Fibroblast of lung (primary cell): ENCODE measurements around the gene POC1B.

Source experiments
- CTCF ChIP-seq, 2 donors: IDR thresholded peaks in 1 of 2; conservative IDR thresholded peaks in 1 of 2; 1 replicate in 1 of 2; 2 replicates in 1 of 2; pipeline ENCODE4 v1.5.1; 2011 to 2012; ENCODE audit warnings: low read length in 2 of 2, control low read depth in 1 of 2, inconsistent platforms in 1 of 2, low read depth in 1 of 2, mild to moderate bottlenecking in 1 of 2
- EZH2 ChIP-seq: IDR thresholded peaks from 2 replicates; pipeline ENCODE4 v1.5.1; 2012; ENCODE audit warnings: low read length, control low read depth, mild to moderate bottlenecking; ENCODE audit errors: missing control alignments

- no peak for TF ChIP-seq CTCF (conservative IDR thresholded peaks at IDR 0.05 in 1 of 2, IDR thresholded peaks at IDR 0.05 in 1 of 2; ENCODE audit: low read depth in 1 of 2, low read length in 2 of 2)
- no peak for TF ChIP-seq EZH2
Observed at GRCh38 chr12:89416049-89416792, 109.6 kb downstream of the POC1B start.
